HG03354 (cell line): ENCODE measurements around the gene EIF4E2.
"Not testable (repeated sequence)": the region's sequence is repeated elsewhere in the genome, so short reads cannot be mapped to it uniquely, and the experiment has no call there.

Experiments used
- ATAC-seq: cut with Tn5 transposase; IDR thresholded peaks from one replicate; pipeline ENCODE4 v1.9.1; 2021; ENCODE audit warnings: mild to moderate bottlenecking; ENCODE audit not compliant: unreplicated experiment, poor library complexity, severe bottlenecking

EIF4E2 gene

DNA sequence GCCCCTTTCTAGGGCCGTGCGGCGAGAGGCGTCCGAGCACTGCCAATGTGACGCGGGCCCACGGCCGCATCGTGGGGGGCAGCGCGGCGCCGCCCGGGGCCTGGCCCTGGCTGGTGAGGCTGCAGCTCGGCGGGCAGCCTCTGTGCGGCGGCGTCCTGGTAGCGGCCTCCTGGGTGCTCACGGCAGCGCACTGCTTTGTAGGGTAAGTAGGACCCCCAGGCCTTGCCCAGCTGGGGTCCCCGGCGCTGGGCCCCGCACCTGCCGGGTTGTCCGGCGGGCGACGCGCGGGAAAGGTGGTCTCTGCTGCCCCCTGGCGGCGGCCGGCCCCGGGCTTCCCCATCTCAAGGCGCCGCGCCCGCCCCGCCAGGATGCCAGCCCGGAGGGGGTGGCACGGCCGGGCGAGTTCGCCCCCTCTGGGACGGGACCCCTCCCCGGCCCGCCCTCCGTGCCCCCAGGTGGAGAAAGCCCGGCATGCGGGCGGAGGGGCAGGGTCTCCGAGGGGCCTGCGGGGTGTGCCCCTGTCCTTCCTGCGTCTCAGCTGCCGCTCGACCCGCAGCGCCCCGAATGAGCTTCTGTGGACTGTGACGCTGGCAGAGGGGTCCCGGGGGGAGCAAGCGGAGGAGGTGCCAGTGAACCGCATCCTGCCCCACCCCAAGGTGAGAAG, 28.4 kb upstream of the EIF4E2 start:
- ATAC-seq, result no peak

DNA sequence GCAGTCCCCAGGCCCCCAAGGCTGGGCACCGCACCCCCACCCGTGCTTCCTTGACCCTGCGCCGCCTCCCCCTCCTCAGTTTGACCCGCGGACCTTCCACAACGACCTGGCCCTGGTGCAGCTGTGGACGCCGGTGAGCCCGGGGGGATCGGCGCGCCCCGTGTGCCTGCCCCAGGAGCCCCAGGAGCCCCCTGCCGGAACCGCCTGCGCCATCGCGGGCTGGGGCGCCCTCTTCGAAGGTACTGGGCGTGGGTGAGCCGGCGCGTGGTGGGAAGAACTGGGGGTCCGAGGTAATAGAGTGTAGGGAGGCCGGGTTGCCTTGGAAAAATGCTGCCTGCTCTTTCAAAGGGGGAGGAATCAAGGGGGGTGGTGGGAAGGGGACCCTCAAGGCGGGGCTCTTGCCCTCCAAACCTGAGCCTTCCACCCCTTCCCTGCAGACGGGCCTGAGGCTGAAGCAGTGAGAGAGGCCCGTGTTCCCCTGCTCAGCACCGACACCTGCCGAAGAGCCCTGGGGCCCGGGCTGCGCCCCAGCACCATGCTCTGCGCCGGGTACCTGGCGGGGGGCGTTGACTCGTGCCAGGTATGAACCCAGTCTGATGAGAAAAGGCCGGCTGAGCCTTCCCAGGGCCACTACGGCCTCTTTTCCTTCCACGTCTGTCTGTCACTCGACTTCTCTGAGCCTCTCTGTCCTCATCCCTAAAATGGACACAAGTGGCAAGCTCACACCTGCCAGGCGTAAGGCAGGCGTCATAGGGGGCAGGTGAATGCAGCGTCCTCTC, 27.7 kb upstream of the EIF4E2 start:
- no peak for ATAC-seq

DNA sequence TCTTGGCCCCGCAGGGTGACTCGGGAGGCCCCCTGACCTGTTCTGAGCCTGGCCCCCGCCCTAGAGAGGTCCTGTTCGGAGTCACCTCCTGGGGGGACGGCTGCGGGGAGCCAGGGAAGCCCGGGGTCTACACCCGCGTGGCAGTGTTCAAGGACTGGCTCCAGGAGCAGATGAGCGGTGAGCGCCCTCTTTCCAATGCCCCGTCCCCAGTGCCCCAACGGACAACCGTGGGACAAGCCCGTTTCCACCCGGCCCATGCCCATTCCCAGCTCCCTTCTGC, 27.1 kb upstream of the EIF4E2 start:
- ATAC-seq, result no peak

DNA sequence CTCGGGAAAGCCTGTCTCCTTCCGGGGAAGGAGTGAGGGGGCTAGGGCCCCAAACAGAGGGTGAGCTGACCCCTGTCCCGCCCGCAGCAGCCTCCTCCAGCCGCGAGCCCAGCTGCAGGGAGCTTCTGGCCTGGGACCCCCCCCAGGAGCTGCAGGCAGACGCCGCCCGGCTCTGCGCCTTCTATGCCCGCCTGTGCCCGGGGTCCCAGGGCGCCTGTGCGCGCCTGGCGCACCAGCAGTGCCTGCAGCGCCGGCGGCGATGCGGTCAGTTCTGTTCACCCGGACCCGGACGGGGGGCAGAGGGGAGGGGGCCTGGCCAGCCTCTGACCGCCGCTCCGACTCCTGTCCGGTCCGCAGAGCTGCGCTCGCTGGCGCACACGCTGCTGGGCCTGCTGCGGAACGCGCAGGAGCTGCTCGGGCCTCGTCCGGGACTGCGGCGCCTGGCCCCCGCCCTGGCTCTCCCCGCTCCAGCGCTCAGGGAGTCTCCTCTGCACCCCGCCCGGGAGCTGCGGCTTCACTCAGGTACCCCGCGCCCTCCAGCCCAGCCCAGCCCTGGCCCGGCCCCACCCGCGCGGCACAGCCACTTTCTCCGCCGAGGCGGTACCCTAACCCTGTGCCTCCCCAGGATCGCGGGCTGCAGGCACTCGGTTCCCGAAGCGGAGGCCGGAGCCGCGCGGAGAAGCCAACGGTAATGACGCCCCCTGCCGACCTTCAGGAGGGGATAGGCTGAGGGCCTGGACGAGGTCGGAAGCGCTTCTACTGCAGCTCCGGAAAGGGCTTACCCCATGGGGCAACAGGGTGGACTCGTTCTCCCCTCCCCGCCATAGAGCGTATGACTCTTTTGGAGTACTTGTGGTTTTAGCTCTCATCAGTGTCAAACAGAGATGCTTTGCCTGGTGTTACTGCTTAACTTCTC, 26.5 kb upstream of the EIF4E2 start:
- ATAC-seq, result no peak

DNA sequence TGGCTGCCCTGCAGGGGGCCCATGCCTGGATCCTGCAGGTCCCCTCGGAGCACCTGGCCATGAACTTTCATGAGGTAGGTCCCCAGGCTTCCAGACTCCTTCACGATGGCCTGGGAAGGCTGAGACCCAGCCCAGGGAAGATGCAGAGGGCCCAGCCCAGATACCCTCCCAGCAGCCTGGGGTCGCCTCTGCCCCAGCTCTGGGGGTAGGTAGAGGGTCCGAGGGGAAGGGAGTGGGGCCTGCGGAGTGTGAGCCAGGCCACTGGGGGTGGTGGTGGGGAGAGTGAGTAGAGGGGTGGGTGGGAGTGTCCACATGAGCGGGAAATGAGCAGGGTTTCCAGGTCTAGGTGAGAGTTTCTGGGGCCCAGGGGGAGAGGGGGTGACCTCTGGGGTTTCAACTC, 25.7 kb upstream of the EIF4E2 start:
- ATAC-seq, result no peak

DNA sequence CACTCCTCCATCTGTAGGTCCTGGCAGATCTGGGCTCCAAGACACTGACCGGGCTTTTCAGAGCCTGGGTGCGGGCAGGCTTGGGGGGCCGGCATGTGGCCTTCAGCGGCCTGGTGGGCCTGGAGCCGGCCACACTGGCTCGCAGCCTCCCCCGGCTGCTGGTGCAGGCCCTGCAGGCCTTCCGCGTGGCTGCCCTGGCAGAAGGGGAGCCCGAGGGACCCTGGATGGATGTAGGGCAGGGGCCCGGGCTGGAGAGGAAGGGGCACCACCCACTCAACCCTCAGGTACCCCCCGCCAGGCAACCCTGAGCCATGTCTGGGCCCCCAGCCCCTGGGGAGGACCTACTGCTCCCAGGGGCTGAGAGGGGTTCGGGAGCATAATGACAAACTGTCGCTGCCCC, 25.3 kb upstream of the EIF4E2 start:
- no peak for ATAC-seq

DNA sequence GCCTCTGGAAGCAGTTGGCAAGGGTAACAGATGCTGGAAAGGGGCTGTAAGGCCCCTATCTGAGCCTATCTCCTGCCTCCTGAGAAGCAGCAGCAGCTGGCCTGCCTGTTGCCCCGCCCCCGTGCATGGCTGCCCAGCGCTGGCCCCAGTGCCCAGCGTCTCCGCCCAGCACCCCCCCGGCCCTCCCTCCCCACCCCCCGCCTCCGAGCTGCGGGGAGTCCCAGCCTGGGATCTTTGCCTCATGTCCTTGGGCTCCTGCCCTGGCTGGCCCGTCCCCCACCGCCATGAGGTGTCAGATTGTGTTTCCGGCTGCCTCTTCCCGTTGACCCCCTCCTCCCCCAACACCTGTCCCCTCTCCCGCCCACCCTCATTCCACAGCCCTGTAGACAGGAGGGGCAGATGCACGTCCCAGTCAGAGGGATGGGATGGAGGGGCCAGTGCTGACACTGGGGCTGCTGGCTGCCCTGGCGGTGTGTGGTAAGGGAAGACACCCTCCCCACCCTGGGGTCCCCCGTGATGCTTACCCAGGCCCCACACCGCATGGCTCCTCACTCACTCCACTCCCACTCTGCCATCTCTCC, 24.6 kb upstream of the EIF4E2 start, which contains the start of gene CHRND:
TSS of gene CHRND (plus strand) at position 370 of the 581 bp plus-strand sequence. CDS start at position 426, 56 bp downstream.
- no peak for ATAC-seq

DNA sequence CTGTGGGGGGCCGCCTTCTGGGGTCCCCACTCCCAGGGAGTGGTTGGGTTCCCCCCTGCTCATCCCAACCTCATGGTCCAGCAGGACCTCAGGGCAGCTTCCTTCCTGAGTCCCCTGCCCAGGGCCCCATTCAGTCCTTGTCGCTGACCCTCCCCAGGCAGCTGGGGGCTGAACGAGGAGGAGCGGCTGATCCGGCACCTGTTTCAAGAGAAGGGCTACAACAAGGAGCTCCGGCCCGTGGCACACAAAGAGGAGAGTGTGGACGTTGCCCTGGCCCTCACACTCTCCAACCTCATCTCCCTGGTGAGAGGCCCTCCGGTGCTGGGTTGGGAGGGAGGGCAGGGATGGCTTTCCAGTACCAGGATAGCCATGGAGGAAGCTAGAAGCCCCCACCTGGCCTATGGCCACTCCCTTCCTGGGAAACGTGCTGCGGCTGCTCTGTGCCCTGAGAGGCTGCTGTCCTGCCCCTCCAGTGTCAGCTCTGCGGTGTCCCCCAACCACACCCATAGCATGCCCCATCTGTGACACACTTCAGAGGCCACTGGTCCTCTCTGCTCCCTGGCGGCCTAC, 24.0 kb upstream of the EIF4E2 start:
- no peak for ATAC-seq

DNA sequence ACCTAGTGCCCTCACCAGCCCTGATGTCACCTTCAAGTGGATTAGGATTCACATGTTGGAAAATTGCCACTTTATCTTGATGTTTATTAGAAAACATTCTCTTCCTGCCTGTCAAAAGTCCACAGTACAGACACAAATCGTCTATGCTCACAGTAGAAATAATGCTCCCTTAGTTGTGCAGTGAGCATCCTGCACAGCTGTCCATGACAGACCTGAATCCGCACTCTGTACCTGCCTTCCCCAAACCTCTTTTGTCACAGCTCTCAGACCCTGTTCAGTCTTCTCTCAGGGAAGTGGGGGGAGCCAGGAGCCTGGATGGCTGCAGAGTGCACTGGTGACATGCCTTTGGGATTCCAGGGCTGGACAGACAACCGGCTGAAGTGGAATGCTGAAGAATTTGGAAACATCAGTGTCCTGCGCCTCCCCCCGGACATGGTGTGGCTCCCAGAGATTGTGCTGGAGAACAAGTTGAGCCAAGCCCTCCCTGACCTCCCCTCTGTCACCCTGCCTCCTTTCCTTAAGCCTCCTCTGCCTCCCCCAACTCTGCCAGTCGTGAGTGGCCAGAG, 22.5 kb upstream of the EIF4E2 start:
- ATAC-seq, result no peak

DNA sequence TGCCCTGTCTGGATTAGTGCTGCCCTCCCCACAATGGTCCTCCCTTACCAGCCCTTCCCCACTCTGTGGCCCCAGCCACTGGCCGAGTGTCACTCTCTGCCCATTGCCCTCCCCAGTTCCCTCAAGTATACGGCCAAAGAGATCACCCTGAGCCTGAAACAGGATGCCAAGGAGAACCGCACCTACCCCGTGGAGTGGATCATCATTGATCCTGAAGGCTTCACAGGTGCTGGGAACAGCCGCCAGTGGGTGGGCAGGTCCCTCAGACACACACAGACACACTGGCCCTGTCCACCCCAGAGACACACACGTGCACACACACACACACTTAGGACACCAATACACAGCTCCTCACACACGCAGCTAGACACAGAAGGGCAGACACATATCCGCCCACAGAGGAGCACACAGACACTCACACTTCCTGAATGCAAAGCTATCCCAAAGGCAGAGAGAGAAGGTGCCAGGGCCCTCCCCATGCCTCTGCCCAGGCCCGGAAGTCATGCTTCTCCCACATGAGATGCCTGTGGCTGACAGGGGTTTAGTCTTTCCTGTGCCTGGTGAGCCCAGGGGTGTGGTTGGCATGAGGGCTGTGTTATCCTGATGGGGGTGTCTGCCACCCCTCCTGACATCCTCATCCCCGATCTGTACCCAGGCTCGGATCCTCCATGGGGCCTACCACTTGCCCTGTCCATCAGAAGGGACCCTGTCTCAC, 21.6 kb upstream of the EIF4E2 start:
- no peak for ATAC-seq

DNA sequence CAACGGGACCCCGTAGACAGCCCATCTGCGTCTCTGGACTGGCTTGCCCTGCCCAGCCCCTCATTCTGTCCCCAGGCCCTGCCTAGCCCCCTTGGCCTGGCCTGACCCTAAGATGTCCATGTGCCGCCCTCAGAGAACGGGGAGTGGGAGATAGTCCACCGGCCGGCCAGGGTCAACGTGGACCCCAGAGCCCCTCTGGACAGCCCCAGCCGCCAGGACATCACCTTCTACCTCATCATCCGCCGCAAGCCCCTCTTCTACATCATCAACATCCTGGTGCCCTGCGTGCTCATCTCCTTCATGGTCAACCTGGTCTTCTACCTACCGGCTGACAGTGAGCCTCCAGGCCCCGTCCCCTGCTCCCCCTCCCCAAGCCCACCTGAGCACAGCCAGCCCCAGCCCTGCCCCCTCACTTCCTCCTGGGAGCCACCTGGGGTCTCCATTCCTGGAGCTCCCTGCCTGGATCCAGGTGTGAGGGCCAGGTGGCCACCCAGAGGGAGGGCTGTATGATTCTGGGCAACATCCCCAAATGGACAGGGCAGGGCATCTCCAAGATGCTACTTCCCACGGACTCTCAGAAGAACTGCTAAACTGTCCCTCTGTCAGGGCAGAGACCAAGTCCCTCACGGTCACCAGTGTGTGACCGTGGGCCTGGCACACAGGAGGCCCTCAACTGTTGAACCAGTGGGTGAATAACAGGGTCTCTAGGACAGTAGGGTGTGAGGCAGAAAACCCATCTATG, 20.5 kb upstream of the EIF4E2 start:
- no peak for ATAC-seq

DNA sequence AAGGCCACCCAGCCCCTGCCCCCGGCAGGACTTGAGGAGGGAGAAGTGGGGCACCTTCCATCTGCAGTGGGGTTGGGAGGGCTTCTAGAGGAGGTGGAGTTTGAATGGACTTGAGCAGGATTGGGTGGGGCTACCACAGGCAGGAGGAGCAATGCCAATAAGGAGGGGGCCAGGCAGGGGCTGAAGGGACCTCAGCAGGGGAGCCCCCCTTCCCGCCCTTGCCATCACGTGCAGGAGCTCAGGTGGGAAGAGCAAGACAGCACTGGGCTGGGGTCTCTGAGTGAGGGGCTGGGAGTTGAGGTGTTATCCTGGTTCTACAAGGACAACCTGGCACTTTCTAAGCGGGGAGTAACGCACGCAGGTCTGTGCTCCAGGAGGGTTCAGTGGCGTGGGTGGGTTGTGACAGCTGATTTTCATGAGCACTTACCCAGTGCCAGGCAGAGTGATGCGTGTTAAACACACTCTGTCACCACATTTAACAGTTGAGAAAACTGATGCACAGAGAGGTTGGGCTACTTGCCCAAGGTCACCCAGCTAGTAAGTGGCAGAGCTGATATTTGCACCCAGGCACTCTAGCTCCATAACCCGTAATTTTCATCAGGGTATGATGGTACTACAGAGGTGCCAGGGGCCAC, 19.7 kb upstream of the EIF4E2 start:
- ATAC-seq, result no peak

DNA sequence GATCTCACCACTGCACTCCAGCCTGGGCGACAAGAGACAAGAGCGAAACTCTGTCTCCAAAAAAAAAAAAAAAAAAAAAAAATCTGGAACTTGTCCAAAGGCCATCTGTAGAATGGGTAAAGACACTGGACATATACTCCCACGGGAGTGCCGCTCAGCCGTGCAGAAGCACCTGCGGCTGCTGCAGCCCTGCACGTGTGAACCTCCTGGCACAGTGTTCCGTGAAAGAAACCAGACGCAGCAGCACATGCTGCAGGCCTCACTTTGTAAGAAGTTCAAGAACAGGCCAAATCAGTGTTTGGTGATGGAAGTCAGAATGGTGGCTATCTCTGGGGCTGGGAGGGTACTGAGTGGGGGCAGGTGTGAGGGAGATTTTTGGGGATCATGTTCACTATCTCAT, 18.1 kb upstream of the EIF4E2 start:
- no peak for ATAC-seq

DNA sequence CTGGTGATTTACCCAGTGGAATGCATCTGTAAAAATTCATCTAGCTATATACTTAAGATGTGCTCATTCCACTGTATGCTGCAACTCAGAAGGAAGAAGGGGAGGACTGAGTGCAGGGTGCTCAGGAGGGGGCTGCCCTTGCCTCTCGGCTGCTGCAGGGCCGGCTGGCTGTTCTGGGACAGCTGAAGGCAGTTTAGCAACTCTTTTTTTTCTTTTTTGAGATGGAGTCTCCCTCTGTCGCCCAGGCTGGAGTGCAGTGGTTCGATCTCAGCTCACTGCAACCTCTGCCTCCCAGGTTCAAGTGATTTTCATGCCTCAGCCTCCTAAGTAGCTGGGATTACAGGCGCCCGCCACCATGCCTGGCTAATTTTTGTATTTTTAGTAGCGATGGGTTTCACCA, 17.7 kb upstream of the EIF4E2 start:
- not testable (repeated sequence) for ATAC-seq

DNA sequence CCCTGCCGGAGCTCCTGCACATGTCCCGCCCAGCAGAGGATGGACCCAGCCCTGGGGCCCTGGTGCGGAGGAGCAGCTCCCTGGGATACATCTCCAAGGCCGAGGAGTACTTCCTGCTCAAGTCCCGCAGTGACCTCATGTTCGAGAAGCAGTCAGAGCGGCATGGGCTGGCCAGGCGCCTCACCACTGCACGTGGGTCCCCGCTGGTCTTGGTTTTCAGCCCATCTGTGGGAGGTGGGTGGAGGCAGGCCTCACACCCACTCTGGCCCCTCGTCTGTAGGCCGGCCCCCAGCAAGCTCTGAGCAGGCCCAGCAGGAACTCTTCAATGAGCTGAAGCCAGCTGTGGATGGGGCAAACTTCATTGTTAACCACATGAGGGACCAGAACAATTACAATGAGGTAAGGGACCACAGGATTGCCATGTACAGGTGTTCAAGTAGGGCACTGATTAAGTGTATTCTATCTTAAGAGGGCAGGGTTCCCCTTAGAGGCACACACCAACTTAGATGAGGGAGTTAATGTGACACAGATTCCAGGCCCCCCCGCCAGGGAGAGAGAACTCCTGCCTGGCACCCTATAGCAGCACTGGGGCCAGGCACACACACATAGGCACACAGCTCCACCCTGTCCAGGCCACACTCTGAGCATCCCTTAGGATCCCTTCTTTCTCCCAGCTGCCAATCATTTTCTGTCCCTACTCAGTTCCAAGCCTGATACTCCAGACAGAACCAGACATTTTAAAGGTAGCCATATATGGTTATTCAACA, 16.4 kb upstream of the EIF4E2 start:
- no peak for ATAC-seq

DNA sequence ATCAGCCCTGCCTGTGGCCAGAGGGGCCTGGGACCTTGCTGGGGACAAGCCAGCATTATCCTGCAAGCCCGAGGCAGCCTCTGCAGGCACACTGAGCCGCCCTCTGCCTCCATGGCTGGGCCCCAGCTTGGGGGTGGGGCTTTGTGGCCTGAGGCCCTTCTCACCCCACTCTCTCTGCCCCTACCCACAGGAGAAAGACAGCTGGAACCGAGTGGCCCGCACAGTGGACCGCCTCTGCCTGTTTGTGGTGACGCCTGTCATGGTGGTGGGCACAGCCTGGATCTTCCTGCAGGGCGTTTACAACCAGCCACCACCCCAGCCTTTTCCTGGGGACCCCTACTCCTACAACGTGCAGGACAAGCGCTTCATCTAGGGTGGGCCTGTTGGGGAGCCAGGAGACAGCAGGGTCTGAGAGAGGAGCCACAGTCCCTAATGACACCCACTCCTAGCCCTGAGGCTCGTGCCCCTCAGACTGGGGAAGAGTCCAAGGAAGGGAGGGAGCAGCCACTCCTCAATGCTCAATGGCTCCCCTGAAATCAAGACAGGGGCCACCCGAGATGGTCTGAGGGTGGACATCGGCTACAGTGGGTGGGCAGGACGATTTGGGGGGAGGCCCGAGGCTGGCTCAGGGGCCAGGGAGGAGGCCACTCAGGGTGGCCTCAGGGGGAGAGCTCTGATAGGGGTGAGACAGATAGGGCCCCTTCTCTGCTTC, 15.4 kb upstream of the EIF4E2 start:
- no peak for ATAC-seq
